ENCODE data around the gene PELO.
"Not testable (repeated sequence)": the region's sequence is repeated elsewhere in the genome, so short reads cannot be mapped to it uniquely, and the experiment has no call there.

The PELO gene, protein sequence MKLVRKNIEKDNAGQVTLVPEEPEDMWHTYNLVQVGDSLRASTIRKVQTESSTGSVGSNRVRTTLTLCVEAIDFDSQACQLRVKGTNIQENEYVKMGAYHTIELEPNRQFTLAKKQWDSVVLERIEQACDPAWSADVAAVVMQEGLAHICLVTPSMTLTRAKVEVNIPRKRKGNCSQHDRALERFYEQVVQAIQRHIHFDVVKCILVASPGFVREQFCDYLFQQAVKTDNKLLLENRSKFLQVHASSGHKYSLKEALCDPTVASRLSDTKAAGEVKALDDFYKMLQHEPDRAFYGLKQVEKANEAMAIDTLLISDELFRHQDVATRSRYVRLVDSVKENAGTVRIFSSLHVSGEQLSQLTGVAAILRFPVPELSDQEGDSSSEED

DNA sequence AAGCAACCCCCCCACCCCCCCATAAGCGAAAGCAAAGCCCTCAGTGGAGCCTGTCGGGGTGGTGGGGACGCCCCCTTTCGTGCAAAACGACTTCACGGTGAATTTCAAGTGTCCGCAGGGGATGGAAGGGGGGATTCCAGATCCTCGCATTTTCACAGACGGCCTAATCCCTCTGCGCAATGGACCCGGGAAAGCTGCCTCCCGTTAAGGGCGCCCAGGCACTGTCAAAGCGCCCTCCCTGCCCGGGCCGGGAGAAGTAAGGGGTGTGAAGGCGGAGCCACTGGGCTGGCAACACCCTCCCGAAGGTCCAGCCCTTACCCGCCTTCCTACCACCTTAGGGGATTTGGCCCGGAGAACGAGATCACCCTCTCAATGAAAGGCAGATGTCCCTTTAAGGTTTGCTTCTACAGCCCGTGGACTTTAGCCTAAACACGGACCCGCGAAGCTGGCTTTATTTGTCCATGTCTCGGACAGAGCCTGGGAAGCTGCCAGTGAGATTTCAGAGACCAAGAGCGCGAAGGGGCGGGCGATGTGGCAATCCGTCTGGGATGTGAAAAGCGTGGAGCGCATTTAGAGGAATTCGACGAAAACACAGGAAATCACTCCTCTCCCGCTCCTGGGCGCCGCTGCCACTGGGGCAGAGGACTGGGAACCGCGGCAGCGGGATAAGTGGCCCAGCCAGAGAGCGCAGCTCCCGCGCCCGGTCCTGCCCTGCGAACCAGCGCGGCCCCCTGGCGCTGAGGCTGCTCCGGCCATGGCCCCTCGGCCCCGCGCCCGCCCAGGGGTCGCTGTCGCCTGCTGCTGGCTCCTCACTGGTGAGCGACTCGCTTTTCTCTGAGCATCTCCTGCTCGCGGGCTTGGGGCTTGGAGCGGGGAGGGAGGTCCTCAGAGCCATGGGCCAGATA lies at the start of gene PELO, which contains the start of gene ITGA1:
PELO (plus strand) TSS at position 317 of the 905 bp plus-strand sequence. CDS start 12,479 bp downstream, outside the sequence.
ITGA1 (plus strand) TSS at position 317 of the 905 bp plus-strand sequence; CDS start at position 755, 438 bp downstream.
- DNase-seq (ENCODE audit: insufficient read length, low spot score) (peak; percentile 82), FAIRE-seq (peak; percentile 97)

DNA sequence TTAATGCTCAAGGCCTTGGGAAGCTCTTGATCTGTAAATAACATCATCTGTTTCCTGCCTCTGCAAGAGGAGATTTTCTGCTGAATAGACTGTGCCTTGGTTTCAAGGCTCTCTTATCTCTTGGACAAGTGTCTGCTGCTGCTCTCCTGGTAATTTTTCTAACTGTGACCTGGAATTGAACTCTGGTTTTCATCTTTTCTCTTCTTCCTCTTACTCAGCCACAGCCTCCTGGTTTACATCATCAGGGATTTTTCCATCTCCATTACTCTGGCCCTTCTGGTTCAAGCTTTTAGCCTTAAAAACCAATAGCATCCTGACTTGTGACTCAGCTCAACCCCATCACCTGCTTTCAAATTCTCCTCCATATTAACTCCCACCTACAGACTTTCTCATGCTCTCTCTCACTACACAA lies 49.6 kb upstream of the PELO start:
- DNase-seq (ENCODE audit: insufficient read length, low spot score), result no peak
- no peak for FAIRE-seq

DNA sequence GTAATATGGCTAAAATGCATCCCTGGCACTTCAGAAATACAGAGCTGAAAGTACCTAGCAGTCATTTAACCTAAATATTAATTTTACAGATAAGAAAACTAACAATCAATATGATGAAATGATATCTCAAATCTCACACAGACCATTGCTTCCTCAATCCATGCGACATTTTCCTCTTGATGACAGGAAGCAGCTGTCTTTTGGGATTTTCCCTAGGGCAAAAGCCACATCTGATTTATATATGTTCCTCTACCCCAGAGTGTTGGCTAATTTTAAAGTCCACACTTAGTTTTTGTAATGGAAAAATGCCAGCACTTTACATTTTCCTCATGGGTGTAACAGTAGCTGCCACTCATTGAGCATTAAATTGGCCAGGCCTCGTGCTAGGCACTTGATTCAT lies 47.7 kb upstream of the PELO start:
- DNase-seq (ENCODE audit: insufficient read length, low spot score) (no peak), FAIRE-seq (no peak)

DNA sequence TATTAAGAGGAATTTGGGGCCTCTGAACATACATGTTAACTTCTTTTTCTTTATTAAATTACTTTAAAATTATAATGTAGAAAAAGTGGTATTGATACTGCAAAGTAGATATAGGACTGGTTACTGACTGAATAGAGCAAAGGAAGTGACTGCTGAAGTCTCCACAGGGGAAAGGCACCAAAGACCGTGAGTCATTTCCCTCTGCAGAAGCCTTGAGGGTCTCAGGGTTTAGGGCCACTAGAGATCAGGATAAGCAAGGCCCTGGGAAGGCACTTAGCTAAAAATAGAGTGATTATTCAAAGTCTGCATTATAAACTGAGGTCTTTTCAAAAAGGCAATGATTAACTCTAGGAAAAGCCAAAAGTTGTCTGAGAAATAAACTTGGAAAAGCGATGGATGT lies 44.7 kb upstream of the PELO start:
- DNase-seq (ENCODE audit: insufficient read length, low spot score) (no peak), FAIRE-seq (no peak)

DNA sequence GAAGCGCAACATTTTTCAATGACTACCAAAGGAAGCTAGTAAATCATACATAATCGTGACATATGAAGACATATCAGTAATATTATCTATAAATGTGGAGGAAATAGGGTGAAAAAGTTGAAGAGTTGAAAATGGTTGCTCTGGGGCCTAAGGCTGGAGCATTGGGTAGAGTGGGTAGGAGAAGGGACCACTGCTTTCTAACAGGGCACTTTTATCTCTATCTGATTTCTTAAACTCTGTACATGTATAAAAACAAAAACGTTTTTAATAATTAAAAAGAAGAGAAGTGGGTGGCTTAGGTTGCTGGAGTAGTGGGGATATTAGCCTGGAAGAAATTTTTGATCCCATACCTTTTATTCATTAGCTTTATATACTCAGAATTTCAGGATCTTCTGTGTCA lies 44.2 kb upstream of the PELO start:
- FAIRE-seq (no peak), DNase-seq (ENCODE audit: insufficient read length, low spot score) (no peak)

DNA sequence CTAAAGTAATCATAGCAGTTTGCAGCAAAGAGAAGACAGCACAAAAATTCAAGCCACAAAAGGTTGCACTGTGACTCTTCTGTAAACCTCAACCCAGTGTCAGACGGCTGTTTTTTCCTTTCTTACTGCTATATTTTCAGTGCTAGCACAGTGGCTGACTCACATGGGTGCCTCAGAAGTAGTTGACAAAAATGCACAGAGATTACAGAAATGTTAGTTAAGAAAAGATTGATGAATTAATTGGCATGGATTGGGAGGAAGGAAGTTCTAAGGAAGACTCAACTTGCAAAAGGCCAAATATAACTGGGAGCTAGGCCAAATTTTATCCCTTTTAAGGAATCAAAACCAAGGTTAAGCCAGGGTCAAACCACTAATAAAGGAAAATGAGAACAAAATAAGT lies 43.7 kb upstream of the PELO start:
- DNase-seq (ENCODE audit: insufficient read length, low spot score) (no peak), FAIRE-seq (no peak)

DNA sequence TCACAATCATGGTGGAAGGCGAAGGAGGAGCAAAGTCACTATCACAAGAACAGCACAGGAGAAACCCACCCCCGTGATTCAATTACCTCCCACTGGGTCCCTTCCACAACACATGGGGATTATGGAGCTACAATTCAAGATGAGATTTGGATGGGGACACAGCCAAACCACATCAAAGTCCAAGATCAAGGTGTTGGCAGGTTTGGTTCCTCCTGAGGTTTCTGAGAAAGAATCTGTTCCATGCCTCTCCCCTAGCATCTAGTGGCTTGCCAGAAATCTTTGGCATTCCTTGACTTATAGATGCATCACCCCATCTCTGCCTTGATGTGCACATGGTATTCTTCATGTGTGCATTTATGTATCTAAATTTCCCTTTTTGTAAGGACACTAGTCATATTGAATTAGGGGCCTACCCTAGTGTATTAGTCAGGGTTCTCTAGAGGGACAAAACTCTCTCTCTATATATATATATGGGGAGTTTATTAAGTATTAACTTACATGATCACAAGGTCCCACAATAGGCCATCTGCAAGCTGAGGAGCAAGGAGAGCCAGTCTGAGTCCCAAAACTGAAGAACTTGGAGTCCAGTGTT lies 42.8 kb upstream of the PELO start:
- FAIRE-seq; DNase-seq (ENCODE audit: insufficient read length, low spot score): not testable (repeated sequence)

DNA sequence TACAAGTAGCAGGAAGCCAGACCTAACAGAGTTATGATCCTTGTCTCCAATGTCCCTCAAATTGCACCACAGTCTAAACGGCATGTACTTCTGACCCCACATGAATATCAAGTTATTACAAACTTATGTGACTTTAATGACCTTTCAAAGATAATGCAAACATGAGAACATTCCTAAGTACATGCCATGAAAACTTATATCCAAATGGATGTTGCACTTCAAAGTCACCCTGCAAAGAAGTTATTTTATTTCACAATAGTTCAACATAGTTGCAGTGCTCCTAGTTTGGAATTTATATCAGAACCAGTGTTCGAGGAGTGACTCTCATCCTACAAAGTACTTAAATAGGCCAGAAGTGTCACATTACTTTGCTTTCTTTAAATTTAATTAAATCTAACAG lies 41.2 kb upstream of the PELO start:
- DNase-seq (ENCODE audit: insufficient read length, low spot score) (no peak), FAIRE-seq (peak; percentile 75)

DNA sequence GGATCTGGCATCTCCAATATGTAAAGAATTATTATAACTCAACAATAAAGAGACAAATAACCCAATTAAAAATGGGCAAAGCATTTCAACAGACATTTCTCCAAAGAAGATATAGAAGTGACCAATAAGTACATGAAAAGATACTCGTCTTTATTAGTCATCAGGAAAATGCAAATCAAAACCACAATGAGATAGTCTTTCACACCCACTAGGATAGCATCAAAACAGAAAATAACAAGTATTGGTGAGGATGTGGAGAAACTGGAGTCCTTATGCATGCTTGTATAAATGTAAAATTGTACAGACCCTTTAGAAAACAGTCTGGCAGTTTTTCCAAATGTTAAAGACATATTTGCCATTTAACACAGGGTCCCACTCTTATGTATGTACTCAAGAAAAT lies 39.1 kb upstream of the PELO start:
- DNase-seq (ENCODE audit: insufficient read length, low spot score), result no peak
- FAIRE-seq, result peak; percentile 58

DNA sequence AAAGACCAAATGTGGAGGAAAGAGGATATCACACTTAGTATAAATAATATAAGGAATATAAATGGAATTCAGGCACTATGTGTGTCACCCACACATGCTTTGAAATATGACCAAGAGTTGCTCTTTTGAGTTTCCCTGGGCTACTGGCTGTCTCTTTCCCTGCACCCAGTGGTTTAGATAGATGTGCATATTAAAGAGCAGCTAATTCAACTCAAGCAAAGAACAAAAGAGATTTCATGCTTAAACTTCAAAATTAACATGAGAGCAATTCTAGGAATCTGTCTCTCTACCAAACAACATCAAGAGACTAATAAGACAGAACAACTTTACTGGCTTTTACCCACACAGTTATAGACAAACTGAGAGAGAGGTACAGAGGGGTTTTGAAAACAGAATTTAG lies 38.0 kb upstream of the PELO start:
- FAIRE-seq (no peak), DNase-seq (ENCODE audit: insufficient read length, low spot score) (no peak)

DNA sequence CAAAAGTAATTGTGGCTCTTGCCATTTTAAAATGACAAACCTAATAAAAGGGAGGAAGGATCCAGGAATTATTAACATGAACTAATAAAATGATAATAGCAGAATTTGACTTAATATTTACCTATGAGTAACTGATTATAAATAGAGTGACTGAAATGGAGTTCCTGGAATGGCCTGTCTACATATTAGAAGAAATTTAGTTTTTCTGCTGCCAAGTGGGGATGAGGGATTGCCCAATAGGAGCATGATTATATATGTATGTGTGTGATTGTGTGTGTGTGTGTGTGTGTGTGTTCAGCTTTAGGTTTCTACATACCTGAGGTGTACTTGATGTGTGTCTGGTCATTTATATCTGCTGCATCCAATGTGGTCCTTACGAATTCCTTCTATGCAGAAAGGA lies 36.6 kb upstream of the PELO start:
- peak; percentile 51 for FAIRE-seq
- no peak for DNase-seq (ENCODE audit: insufficient read length, low spot score)

DNA sequence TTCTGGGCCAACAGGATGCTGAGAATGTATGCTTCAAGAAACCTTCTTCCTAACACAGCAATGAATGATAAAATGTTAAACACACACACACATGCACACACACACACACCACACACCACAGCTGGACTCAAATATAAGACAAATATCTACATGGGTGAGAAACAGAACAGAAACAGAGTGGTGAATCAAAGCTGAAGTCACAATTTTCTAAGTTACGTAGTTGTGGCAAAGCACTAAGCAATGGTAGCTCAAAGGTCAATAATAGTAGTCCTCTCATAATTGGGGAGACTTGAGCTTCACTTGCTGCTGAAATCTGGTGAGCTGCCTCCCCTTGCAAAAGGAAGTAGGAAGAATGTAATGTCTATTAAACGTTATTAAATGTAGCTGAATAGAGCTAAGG lies 33.7 kb upstream of the PELO start:
- FAIRE-seq, result no peak

DNA sequence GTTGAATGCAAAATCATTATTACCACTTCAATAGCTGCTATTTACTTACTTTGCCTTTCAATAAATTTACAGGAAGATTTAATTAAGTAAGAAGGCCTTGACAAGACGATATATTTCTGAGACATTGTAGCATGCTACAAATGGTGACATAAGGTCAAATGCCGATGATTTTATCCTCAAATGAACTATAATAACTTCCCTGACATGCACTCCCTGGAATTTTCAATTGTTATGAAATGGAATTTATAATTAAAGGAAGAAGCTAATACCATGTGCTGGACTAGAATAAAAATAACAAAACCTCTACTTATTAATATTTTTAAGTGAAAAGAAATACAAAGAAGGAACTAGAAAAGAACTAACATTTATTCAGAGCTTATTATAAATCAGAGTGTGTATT lies 30.2 kb upstream of the PELO start:
- DNase-seq (ENCODE audit: insufficient read length, low spot score), result no peak
- FAIRE-seq, result no peak

More for the DNA sequence above, 33.7 kb upstream of the PELO start:
- no peak for DNase-seq (ENCODE audit: insufficient read length, low spot score)

DNA sequence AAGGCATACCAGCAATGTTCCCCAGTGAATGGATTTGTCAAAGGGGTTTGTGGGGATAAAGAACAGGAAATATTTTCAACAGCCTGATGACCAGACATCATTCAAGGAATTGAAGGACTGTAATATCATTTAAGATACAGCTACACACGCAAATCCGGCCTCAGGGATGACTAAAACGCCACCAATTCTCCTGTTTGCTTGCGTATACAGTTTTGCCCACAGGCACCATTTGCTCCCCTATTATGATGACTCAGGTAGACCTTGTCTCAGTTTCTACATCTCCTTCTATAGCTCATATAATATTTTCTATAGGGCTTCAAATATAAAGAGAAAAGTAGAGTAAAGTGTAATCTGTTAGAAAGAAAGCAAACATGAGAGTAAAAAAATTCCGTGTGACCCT lies 29.7 kb upstream of the PELO start:
- DNase-seq (ENCODE audit: insufficient read length, low spot score), result no peak
- no peak for FAIRE-seq

DNA sequence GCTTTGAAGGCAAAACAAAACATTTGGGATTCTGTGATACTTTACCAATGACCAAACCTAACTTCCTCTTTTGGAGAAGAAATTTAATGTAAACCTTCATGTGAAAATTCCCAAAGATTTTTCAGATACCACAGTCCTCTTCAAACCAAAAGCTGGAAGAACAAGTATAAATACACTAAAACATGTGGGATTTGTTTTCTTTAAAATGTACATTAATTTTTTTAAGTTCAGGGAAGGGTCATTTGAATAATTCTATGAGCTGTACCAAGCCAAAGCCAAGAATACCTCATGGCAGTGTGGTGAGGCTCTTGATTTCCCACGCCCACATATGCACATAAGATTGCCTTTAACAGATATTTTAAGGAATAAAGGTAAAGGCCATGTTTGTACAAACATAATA lies 28.4 kb upstream of the PELO start:
- DNase-seq (ENCODE audit: insufficient read length, low spot score), result no peak

DNA sequence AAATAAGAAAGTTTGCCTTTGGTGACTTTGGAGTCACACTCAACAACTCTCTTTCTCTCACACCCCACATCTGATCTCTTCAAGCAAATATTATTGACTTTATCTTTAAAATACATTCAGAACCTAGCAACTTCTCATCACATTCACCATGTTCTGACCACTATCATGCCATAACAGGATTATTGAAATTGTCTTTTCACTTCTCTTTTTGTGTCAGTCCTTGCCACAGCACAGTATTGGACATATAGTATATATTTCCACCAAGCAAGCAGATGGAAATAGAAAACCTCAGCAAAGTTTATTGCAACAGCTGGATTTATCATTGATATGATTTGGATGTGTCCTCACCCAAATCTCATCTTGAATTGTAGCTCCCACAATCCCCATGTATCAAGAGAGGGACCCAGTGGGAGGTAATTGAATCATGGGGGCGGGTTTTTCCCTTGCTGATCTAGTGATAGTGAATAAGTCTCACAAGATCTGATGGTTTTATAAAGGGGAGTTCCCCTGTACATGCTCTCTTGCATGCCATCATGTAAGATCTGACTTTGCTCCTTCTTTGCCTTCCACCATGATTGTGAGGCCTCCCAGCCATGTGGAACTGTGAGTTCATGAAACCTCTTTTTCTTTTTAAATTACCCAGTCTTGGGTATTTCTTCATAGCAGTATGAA lies 26.9 kb upstream of the PELO start:
- FAIRE-seq (no peak), DNase-seq (ENCODE audit: insufficient read length, low spot score) (no peak)

More for the DNA sequence above, 28.4 kb upstream of the PELO start:
- FAIRE-seq, result no peak

DNA sequence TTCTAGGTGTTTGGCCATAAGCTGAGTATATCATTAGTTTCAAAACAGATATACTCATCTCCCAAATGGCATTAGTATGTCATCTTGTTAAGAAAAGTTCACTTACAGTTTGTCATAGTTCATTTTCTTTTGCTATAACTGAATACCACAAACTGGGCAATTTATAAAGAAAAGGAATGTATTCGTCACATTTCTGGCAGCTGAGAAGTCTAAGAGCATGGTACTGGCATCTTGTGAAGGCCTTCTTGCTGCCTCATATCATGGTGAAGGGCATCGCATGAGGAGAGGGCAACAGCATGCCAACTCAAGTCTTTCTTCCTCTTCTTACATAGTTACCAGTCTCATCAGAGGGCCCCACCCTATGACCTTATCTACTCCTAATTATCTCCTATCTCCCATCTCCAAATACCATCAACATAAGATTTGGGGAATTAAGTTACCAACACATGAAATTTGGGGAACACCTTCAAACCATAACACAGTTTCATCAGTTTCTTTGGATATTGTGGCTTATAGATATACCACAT lies 20.4 kb upstream of the PELO start:
- FAIRE-seq (no peak), DNase-seq (ENCODE audit: insufficient read length, low spot score) (no peak)

DNA sequence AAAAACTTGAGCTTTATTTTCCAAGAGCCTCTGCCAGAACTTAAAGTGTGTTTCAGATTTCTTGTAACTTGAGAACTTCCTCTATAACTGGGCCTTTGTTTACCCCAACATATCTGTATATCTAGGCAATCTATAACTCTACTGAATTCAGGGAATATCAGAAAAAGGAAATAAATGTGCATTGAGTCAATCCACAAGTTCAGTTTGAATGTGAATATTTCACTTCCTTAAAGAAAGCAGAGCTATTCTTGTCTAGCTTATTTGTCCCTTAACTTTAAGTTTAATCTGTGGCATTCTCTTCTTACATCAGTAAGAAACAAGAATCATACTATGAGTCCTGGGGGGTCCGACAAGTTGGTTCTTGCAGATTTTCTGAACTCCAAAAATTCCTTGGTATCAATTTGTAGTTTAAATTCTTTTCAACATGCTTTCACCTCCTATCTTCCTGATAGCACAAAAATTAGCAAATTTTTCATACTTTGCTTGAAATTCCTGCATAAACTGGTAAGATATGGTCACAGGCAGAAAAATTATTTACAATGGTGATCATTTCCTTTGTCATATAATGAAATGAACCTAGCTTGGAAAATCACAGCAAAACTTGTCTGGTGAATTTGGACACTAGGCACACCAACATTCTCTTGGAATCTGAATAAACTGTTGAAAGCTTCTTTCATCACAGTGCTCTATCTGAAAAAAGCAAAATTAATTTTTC lies 19.8 kb upstream of the PELO start:
- FAIRE-seq (no peak), DNase-seq (ENCODE audit: insufficient read length, low spot score) (no peak)

DNA sequence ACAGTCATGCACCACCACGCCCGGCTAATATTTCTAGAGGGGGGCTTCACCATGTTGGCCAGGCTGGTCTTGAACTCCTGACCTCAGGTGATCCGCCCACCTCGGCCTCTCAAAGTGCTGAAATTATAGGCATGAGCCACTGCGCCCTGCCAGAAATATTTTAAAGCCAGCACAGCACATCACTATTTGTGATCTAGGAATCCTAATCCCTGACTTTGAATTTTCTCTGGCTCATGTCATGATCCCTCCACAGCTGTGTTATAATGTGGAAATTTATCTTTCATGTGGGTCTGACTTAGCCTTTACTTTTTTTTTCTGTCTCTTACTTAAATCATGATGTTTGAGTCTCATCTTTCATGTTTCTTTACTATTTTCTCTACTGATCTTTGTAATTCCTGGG lies 18.7 kb upstream of the PELO start:
- DNase-seq (ENCODE audit: insufficient read length, low spot score), result no peak
- FAIRE-seq, result no peak

All from HTR-8/SVneo (cell line).